HepG2 (cell line): Measurements from ENCODE around the gene PDE3B. TPM values are rescaled to one million over a fixed set of nuclear protein-coding genes. Genes with fewer than 3 reads are reported as not detected.

Source experiments
- AGO1 ChIP-seq: fragments of 200-400 bp; formaldehyde crosslinking; IDR thresholded peaks from 2 replicates; pipeline ENCODE4 v1.6.1; 2017; ENCODE audit warnings: mild to moderate bottlenecking, low read depth, low read length, moderate library complexity; ENCODE audit not compliant: poor library complexity, severe bottlenecking
- BHLHE40 ChIP-seq: IDR thresholded peaks from 2 replicates; pipeline ENCODE4 v1.6.1; 2011; ENCODE audit warnings: low read length, improper control_type of control experiment
- CBX1 ChIP-seq: IDR thresholded peaks from one replicate; pipeline ENCODE4 v1.6.1; 2016; ENCODE audit warnings: antibody characterized with exemption, low read depth
- CC2D1A ChIP-seq: sonication (generic); formaldehyde crosslinking; IDR thresholded peaks from 2 replicates; pipeline ENCODE4 v1.8.1; 2023; ENCODE audit warnings: mild to moderate bottlenecking, missing genetic modification reagents
- FIP1L1 ChIP-seq: fragments of 200-400 bp; formaldehyde crosslinking; IDR thresholded peaks from 2 replicates; pipeline ENCODE4 v1.6.1; 2018; ENCODE audit warnings: low read depth, mild to moderate bottlenecking, low read length, moderate library complexity, borderline replicate concordance; ENCODE audit not compliant: insufficient read depth
- GTF3A ChIP-seq: sonication (generic); formaldehyde crosslinking; conservative IDR thresholded peaks from 2 replicates; pipeline ENCODE4 v1.4.0; 2020; ENCODE audit warnings: mild to moderate bottlenecking, missing genetic modification reagents
- NR0B2 ChIP-seq: sonication (generic); formaldehyde crosslinking; IDR thresholded peaks from 2 replicates; pipeline ENCODE4 v1.4.0; 2020; ENCODE audit warnings: mild to moderate bottlenecking, missing genetic modification reagents
- PPARG ChIP-seq: conservative IDR thresholded peaks from 2 replicates; pipeline ENCODE4 v1.6.1; 2016; ENCODE audit warnings: missing biosample characterization, missing genetic modification reagents
- SP140L ChIP-seq: sonication (generic); formaldehyde crosslinking; IDR thresholded peaks from 2 replicates; pipeline ENCODE4 v1.4.0; 2020; ENCODE audit warnings: missing genetic modification reagents, borderline replicate concordance
- TBP ChIP-seq: sonication (generic); formaldehyde crosslinking; IDR thresholded peaks from 2 replicates; pipeline ENCODE4 v1.5.0; 2020; ENCODE audit warnings: missing genetic modification reagents
- XRCC5 ChIP-seq: fragments of 200-400 bp; formaldehyde crosslinking; optimal IDR thresholded peaks from 2 replicates; pipeline ENCODE3; 2017; ENCODE audit warnings: mild to moderate bottlenecking, low read length
- ZBTB37 ChIP-seq: sonication (generic); formaldehyde crosslinking; IDR thresholded peaks from 2 replicates; pipeline ENCODE4 v1.4.0; 2020; ENCODE audit warnings: mild to moderate bottlenecking, missing genetic modification reagents
- ZFP36L1 ChIP-seq: sonication (generic); formaldehyde crosslinking; IDR thresholded peaks from 2 replicates; pipeline ENCODE4 v1.8.0; 2022; ENCODE audit warnings: mild to moderate bottlenecking, missing genetic modification reagents, moderate library complexity
- ZFY ChIP-seq: sonication (generic); formaldehyde crosslinking; IDR thresholded peaks from 2 replicates; pipeline ENCODE4 v1.4.0; 2020; ENCODE audit warnings: missing genetic modification reagents
- ZNF280D ChIP-seq: sonication (generic); formaldehyde crosslinking; IDR thresholded peaks from 2 replicates; pipeline ENCODE4 v1.5.1; 2020; ENCODE audit warnings: mild to moderate bottlenecking, missing genetic modification reagents
- ZNF34 ChIP-seq: sonication (generic); formaldehyde crosslinking; IDR thresholded peaks from 2 replicates; pipeline ENCODE4 v1.4.0; 2020; ENCODE audit warnings: mild to moderate bottlenecking, missing genetic modification reagents, borderline replicate concordance
- ZNF441 ChIP-seq: sonication (generic); formaldehyde crosslinking; IDR thresholded peaks from 2 replicates; pipeline ENCODE4 v1.7.0; 2021; ENCODE audit warnings: missing genetic modification reagents, borderline replicate concordance
- ZNF501 ChIP-seq: sonication (generic); formaldehyde crosslinking; IDR thresholded peaks from 2 replicates; pipeline ENCODE4 v1.5.1; 2020; ENCODE audit warnings: mild to moderate bottlenecking, moderate library complexity, missing genetic modification reagents
- ZNF556 ChIP-seq: sonication (generic); formaldehyde crosslinking; IDR thresholded peaks from 2 replicates; pipeline ENCODE4 v1.4.0; 2020; ENCODE audit warnings: mild to moderate bottlenecking, missing genetic modification reagents, borderline replicate concordance
- ZNF572 ChIP-seq: sonication (generic); formaldehyde crosslinking; IDR thresholded peaks from 2 replicates; pipeline ENCODE4 v1.5.1; 2020; ENCODE audit warnings: mild to moderate bottlenecking, missing genetic modification reagents
- ZNF674 ChIP-seq: sonication (generic); formaldehyde crosslinking; IDR thresholded peaks from 2 replicates; pipeline ENCODE4 v1.5.0; 2020; ENCODE audit warnings: low read depth, mild to moderate bottlenecking, missing genetic modification reagents
- ZNF687 ChIP-seq: sonication (generic); formaldehyde crosslinking; IDR thresholded peaks from 2 replicates; pipeline ENCODE4 v1.5.1; 2020; ENCODE audit warnings: mild to moderate bottlenecking, missing genetic modification reagents, moderate library complexity
- ZNF720 ChIP-seq: sonication (generic); formaldehyde crosslinking; IDR thresholded peaks from 2 replicates; pipeline ENCODE4 v1.4.0; 2020; ENCODE audit warnings: missing genetic modification reagents
- polyA plus RNA-seq, 8 experiments: library from polyadenylated mRNA; depleted of rRNA in 3 of 8; stranded (reverse) in 7 of 8; unstranded in 1 of 8; fragments of >200 nt; fragmentation: Illumina TruSeq in 4 of 8; extraction: Trizol in 4 of 8; gene quantifications; 2 replicates each; pipeline versions ENCODE4 v1.2.1 to v1.2.3, GENCODE V29; 2011 to 2016; ENCODE audit warnings: low read depth in 4 of 8, missing spikeins in 1 of 8, mixed read lengths in 1 of 8; ENCODE audit not compliant: insufficient read depth in 1 of 8
- total RNA-seq, 5 experiments: library from RNA; depleted of rRNA; stranded (reverse); fragments of >200 nt; fragmentation: Illumina TruSeq; extraction: Trizol; gene quantifications; 2 replicates each; pipeline ENCODE4 v1.2.3, GENCODE V29; 2016; ENCODE audit warnings: low read depth in 1 of 5

Gene PDE3B
- total and polyA plus RNA-seq, 2 of the 13 experiments (the other 11 are each of a cell fraction or from before 2014, with no cell fraction given) = 14.1 to 26.5 TPM

- TF ChIP-seq ZNF572 (CRISPR knock-in tag) = no peak
- TF ChIP-seq CBX1 = no peak
- TF ChIP-seq PPARG = no peak
- TF ChIP-seq ZNF441 (CRISPR knock-in tag) = no peak
- no peak for TF ChIP-seq ZBTB37 (CRISPR knock-in tag)
- TF ChIP-seq ZNF556 = no peak
- TF ChIP-seq ZNF501 (CRISPR knock-in tag) = peak; percentile 73
- TF ChIP-seq XRCC5 = peak; percentile 86
- no peak for TF ChIP-seq ZNF280D (CRISPR knock-in tag)
- no peak for TF ChIP-seq SP140L
- TF ChIP-seq CC2D1A (CRISPR knock-in tag) = no peak
- TF ChIP-seq ZFP36L1 (CRISPR knock-in tag) = no peak
- TF ChIP-seq FIP1L1 = no peak
- no peak for TF ChIP-seq NR0B2 (CRISPR knock-in tag)
- TF ChIP-seq ZNF687 (CRISPR knock-in tag) = peak; percentile 92
- peak; percentile 57 for TF ChIP-seq AGO1
- peak; percentile 40; the same call in 1 of the 2 replicates for TF ChIP-seq ZFY
- TF ChIP-seq ZNF720 = no peak
- no peak for TF ChIP-seq ZNF674
- no peak for TF ChIP-seq TBP (CRISPR knock-in tag)
- TF ChIP-seq ZNF34 (CRISPR knock-in tag) = no peak
- no peak for TF ChIP-seq GTF3A (CRISPR knock-in tag)
- TF ChIP-seq BHLHE40 = no peak
These were observed 248.5 kb downstream of the PDE3B start, which contains the start of gene CYP2R1 (continued) for GRCh38 chr11:14892036-14892556.
